Metanephros (tissue), 2 donors: ENCODE data around the gene SEC63. TPM values are rescaled to one million over a fixed set of nuclear protein-coding genes. Genes with fewer than 3 reads are reported as not detected.

Experiments
- small RNA-seq: library from RNA; depleted of rRNA; stranded (forward); fragments of <200 nt; gene quantifications from one replicate; pipeline ENCODE3, GENCODE V24; 2014; ENCODE audit warnings: low replicate concordance
- total RNA-seq: library from RNA; depleted of rRNA; stranded (reverse); fragments of >200 nt; gene quantifications from one replicate; pipeline ENCODE4 v1.2.3, GENCODE V29; 2014

SEC63 gene
- 43.7 TPM for total RNA-seq

GRCh38 chr6:107957909-107958688 is at the start of gene SEC63:
TSS of gene SEC63 (minus strand) at chr6:107958208. CDS start at chr6:107958009, 199 bp downstream.

Small RNA genes within 50 kb of the gene (small RNA-seq; reads per million reads assigned to genes)
- gene MTHFD2P3 (not detected), gene RF00045 (not detected), gene RNU6-437P (not detected)

Other genes starting within 250 kb of the SEC63 start
- gene SCML4, start 133.9 kb downstream of the SEC63 start, total RNA-seq = 0.93 TPM
- 23.8 TPM for gene OSTM1, start 116.5 kb upstream of the SEC63 start, total RNA-seq
- not detected for gene NR2E1, start 207.8 kb upstream of the SEC63 start, total RNA-seq